HEK293T (cell line): Measurements from ENCODE around the gene SYNPO2L.
"Not testable (repeated sequence)": the region's sequence is repeated elsewhere in the genome, so short reads cannot be mapped to it uniquely, and the experiment has no call there.

Experiments
- ARNT ChIP-seq: fragments of 450-650 bp; IDR thresholded peaks from 2 replicates; pipeline ENCODE4 v1.6.1; 2017; ENCODE audit warnings: mild to moderate bottlenecking
- BHLHE40 ChIP-seq: fragments of 450-650 bp; IDR thresholded peaks from 2 replicates; pipeline ENCODE4 v1.6.1; 2016; ENCODE audit warnings: mild to moderate bottlenecking, moderate library complexity, borderline replicate concordance
- FOXA1 ChIP-seq: fragments of 450-650 bp; IDR thresholded peaks from 2 replicates; pipeline ENCODE4 v1.6.1; 2016; ENCODE audit warnings: mild to moderate bottlenecking
- FOXM1 ChIP-seq: fragments of 450-650 bp; IDR thresholded peaks from 2 replicates; pipeline ENCODE4 v1.6.1; 2017; ENCODE audit warnings: mild to moderate bottlenecking, borderline replicate concordance
- SP1 ChIP-seq: fragments of 450-650 bp; IDR thresholded peaks from 2 replicates; pipeline ENCODE4 v1.6.1; 2017

DNA sequence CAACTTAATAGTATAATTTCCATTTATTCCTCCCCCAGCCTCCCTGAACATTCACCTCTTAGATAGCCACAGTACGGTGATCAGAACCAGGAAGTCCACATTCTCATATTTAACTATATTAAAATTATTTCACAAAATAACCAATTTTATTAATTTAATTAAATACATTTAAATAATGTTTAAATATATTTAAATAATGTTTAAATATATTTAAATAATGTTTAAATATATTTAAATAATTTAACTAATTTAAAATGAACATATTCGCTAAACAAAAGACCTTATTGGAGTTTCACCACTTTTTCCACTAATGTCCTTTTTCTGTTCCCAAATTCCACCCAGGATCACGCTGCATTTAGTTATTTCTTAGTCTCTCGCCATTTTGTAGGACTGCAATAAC is 12.5 kb upstream of the SYNPO2L start:
- not testable (repeated sequence) for TF ChIP-seq FOXA1, BHLHE40, SP1, FOXM1, ARNT
